GM18870 (cell line): ENCODE results near the gene CNTNAP2.
"Not testable (repeated sequence)": the region's sequence is repeated elsewhere in the genome, so short reads cannot be mapped to it uniquely, and the experiment has no call there.

Experiments
- ATAC-seq: cut with Tn5 transposase; IDR thresholded peaks from one replicate; pipeline ENCODE4 v1.9.1; 2021; ENCODE audit warnings: moderate library complexity; ENCODE audit not compliant: unreplicated experiment

The CNTNAP2 gene

GRCh38 chr7:148435715-148436114 is 2319.1 kb downstream of the CNTNAP2 start:
- ATAC-seq = no peak

GRCh38 chr7:148436135-148436534 is 2319.5 kb downstream of the CNTNAP2 start:
- no peak for ATAC-seq

DNA sequence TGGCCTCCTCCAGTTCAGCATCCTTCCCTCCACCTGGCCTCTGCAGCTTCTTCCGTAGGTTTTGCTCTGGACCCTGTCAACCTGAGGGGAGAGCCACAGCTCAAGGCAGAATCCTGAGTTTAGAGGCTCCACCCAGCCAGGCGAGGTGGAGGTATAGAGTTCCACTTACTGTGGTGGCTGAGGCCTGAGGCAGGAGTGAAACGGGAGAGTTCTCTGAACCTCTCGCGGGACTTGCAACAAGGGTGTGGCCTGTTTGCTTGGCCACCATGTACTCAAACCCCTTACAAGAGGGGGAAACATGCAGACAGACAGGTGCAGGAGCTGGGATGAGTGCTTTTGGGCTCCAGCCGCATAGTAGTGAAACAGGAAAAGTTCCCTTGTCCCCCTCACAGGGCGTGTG is 2320.0 kb downstream of the CNTNAP2 start:
- no peak for ATAC-seq

- no peak for ATAC-seq
These were observed 2320.4 kb downstream of the CNTNAP2 start for GRCh38 chr7:148437043-148437442.

GRCh38 chr7:148442141-148442655 is 2325.6 kb downstream of the CNTNAP2 start:
- no peak for ATAC-seq

- ATAC-seq = no peak
These were observed 2326.3 kb downstream of the CNTNAP2 start for GRCh38 chr7:148442933-148443332.

GRCh38 chr7:148445260-148446044 is 2328.9 kb downstream of the CNTNAP2 start:
- ATAC-seq = no peak

GRCh38 chr7:148447221-148447849 is 2330.7 kb downstream of the CNTNAP2 start:
- ATAC-seq = peak; percentile 98

- ATAC-seq = not testable (repeated sequence)
These were observed 2334.9 kb downstream of the CNTNAP2 start for GRCh38 chr7:148451526-148451925.

- ATAC-seq = no peak
These were observed 2339.8 kb downstream of the CNTNAP2 start for GRCh38 chr7:148456351-148456750.

- ATAC-seq = no peak
These were observed 2340.8 kb downstream of the CNTNAP2 start for GRCh38 chr7:148457310-148457921.

GRCh38 chr7:148458263-148458662 is 2341.7 kb downstream of the CNTNAP2 start:
- ATAC-seq = no peak

DNA sequence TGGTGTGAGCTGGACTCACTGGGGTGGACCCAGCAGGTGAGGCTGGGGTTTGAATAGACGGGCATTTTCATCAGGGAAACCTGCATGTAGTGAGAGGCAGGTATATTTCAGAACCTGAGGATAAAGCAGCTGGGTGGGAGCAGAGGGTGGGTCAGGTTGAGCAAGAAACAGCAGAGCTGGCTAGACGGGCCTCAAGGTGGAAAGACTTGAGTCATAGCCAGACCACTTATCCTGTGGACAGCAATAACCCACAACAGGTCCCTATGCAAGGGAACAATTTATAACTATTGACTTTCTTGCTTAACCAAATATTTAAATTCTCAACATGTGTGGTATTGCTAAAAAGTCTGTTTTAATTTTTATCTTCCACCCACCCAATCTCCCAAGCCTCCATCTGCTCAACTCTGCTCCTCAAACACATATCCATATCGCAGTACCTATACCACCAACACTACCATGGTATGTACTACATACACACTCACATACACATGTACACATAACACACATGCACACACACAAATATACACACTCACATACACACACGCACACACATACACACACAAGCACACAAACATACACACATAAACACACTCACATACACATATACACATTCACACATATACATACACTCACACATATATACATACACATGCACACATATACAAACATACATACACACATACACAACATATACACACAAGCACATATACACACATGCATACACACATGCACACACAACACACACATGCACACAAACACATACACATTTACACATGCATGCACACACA is 2345.0 kb downstream of the CNTNAP2 start:
- no peak for ATAC-seq

DNA sequence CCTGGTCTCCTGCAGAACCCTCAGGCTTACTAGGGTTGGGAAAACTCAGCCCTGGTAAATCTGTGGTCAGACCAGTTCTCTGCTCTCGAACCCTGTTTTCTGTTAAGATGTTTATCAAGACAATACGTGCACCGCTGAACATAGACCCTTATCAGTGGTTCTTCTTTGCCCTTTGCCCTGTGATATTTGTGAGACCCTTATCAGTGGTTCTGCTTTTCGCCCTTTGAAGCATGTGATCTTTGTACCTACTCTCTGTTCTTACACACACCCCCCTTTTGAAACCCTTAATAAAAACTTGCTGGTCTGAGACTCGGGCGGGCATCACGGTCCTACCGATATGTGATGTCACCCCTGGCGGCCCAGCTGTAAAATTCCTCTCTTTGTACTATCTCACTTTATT is 2346.2 kb downstream of the CNTNAP2 start:
- not testable (repeated sequence) for ATAC-seq

DNA sequence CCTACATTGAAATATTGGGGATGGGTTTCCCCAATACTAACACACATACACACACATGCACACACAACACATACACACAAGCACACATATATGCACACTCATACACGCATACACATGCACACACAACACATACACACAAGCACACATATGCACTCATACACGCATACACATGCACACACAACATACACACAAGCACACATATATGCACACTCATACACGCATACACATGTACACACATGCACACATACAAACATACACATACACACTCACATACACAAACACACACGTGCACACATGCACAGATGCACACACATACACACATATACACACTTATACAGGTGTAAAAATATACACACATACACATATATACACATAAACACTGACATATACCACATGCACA is 2346.6 kb downstream of the CNTNAP2 start:
- no peak for ATAC-seq

- ATAC-seq = no peak
These were observed 2348.3 kb downstream of the CNTNAP2 start for GRCh38 chr7:148464947-148465346.

DNA sequence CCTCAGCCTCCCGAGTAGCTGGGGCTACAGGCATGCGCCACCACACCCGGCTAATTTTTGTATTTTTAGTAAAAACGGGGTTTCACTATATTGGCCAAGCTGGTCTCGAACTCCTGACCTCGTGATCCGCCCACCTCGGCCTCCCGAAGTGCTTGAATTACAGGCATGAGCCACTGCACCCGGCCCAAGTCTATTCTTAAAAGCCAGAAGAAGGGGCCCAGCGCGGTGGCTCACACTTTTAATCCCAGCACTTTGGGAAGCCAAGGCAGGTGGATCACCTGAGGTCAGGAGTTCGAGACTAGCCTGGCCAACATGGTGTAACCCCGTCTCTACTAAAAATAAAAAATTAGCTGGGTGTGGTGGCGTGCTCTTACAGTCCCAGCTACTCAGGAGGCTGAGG is 2348.8 kb downstream of the CNTNAP2 start:
- not testable (repeated sequence) for ATAC-seq

GRCh38 chr7:148466120-148466519 is 2349.5 kb downstream of the CNTNAP2 start:
- no peak for ATAC-seq

- ATAC-seq = no peak
These were observed 2352.1 kb downstream of the CNTNAP2 start for GRCh38 chr7:148468700-148469098.
